ENCODE results near the gene PDZRN3. TPM values are rescaled to one million over a fixed set of nuclear protein-coding genes. Genes with fewer than 3 reads are reported as not detected.

Gene PDZRN3
- total RNA-seq (2022) (not detected in 2 replicates), Bru-seq, nascent RNA (not detected), BruChase-seq, experiment 1, labeled RNA remaining after a 6-hour chase (not detected), BruChase-seq, experiment 2, labeled RNA remaining after a 2-hour chase (not detected)
- long read RNA-seq, result 0 reads

GRCh38 chr3:73624821-73625665 is at the start of gene PDZRN3:
PDZRN3 (minus strand) TSS chr3:73624941.
- no peak for DNase-seq
- CTCF ChIA-PET, result no interaction called here
- no peaks in the 10 kb centered on the region for H3K36me3 Mint-ChIP-seq (ENCODE audit: insufficient read depth, unreplicated experiment)
- H3K27me3 Mint-ChIP-seq (ENCODE audit: unreplicated experiment), result no peaks in the 10 kb centered on the region
- H3K4me3 Mint-ChIP-seq (ENCODE audit: low read depth, unreplicated experiment), result no peak within 1 kb of the TSS
- peaks cover 10% of the 10 kb centered on the region for H3K9me3 Mint-ChIP-seq (ENCODE audit: low read depth, unreplicated experiment)
- TF ChIP-seq CTCF (IDR thresholded peaks at IDR 0.05; ENCODE audit: unreplicated experiment), result no peak
- BruUV-seq (replicated peaks), result no TSS peak
- no peak within 1 kb of the TSS for H3K27ac Mint-ChIP-seq (ENCODE audit: unreplicated experiment)
- H3K4me1 Mint-ChIP-seq (ENCODE audit: low read depth, unreplicated experiment), result no peaks in the 10 kb centered on the region
- intact Hi-C loops (cut with micrococcal nuclease; ENCODE audit: unreplicated experiment), result no loop called here

- CTCF ChIA-PET, result no interaction called here
- no peak overlapping the region for H3K4me3 Mint-ChIP-seq (ENCODE audit: low read depth, unreplicated experiment)
- H3K36me3 Mint-ChIP-seq (ENCODE audit: insufficient read depth, unreplicated experiment), result no peaks in the 10 kb centered on the region
- intact Hi-C loops (cut with micrococcal nuclease; ENCODE audit: unreplicated experiment), result no loop called here
- peaks cover 6% of the 10 kb centered on the region for H3K9me3 Mint-ChIP-seq (ENCODE audit: low read depth, unreplicated experiment)
- no peak for DNase-seq
- BruUV-seq (replicated peaks), result no TSS peak
- TF ChIP-seq CTCF (IDR thresholded peaks at IDR 0.05; ENCODE audit: unreplicated experiment), result no peak
- no peaks in the 10 kb centered on the region for H3K4me1 Mint-ChIP-seq (ENCODE audit: low read depth, unreplicated experiment)
- H3K27ac Mint-ChIP-seq (ENCODE audit: unreplicated experiment), result no peak overlapping the region
- no peaks in the 10 kb centered on the region for H3K27me3 Mint-ChIP-seq (ENCODE audit: unreplicated experiment)
Measured at GRCh38 chr3:73674280-73674679, 49.5 kb upstream of the PDZRN3 start.

- Mint-ChIP-seq H3K27ac (ENCODE audit: unreplicated experiment) (no peak overlapping the region), H3K9me3 (ENCODE audit: low read depth, unreplicated experiment) (peaks cover 12% of the 10 kb centered on the region), H3K36me3 (ENCODE audit: insufficient read depth, unreplicated experiment) (no peaks in the 10 kb centered on the region), H3K4me1 (ENCODE audit: low read depth, unreplicated experiment) (no peaks in the 10 kb centered on the region), H3K27me3 (ENCODE audit: unreplicated experiment) (no peaks in the 10 kb centered on the region), H3K4me3 (ENCODE audit: low read depth, unreplicated experiment) (no peak overlapping the region)
- DNase-seq, result no peak
- no peak for TF ChIP-seq CTCF (IDR thresholded peaks at IDR 0.05; ENCODE audit: unreplicated experiment)
- BruUV-seq (replicated peaks), result no TSS peak
- intact Hi-C loops (cut with micrococcal nuclease; ENCODE audit: unreplicated experiment), result no loop called here
- CTCF ChIA-PET, result no interaction called here
Measured at GRCh38 chr3:73669260-73669659, 44.5 kb upstream of the PDZRN3 start.

- no peaks in the 10 kb centered on the region for H3K4me1 Mint-ChIP-seq (ENCODE audit: low read depth, unreplicated experiment)
- BruUV-seq (replicated peaks), result no TSS peak
- CTCF ChIA-PET, result no interaction called here
- H3K27me3 Mint-ChIP-seq (ENCODE audit: unreplicated experiment), result no peaks in the 10 kb centered on the region
- no peak overlapping the region for H3K27ac Mint-ChIP-seq (ENCODE audit: unreplicated experiment)
- no peaks in the 10 kb centered on the region for H3K36me3 Mint-ChIP-seq (ENCODE audit: insufficient read depth, unreplicated experiment)
- TF ChIP-seq CTCF (IDR thresholded peaks at IDR 0.05; ENCODE audit: unreplicated experiment), result no peak
- no peak overlapping the region for H3K4me3 Mint-ChIP-seq (ENCODE audit: low read depth, unreplicated experiment)
- intact Hi-C loops (cut with micrococcal nuclease; ENCODE audit: unreplicated experiment), result no loop called here
- no peak for DNase-seq
- H3K9me3 Mint-ChIP-seq (ENCODE audit: low read depth, unreplicated experiment), result peaks cover 10% of the 10 kb centered on the region
Measured at GRCh38 chr3:73668391-73668790, 43.6 kb upstream of the PDZRN3 start.
